Skin epidermis (tissue), 12 donors: Measurements from ENCODE around the gene DCST2.

Source experiments
- H3K27ac ChIP-seq, 21 experiments: fragments of 200-600 bp; sonication (generic) in 11 of 21; one replicate each; pipeline ENCODE4 v1.5.0; 2020; ENCODE audit warnings: mild to moderate bottlenecking in 3 of 21, inconsistent platforms in 2 of 21, moderate library complexity in 2 of 21
- H3K4me3 ChIP-seq, 7 experiments: fragments of 200-600 bp; sonication (generic) in 2 of 7; one replicate each; pipeline ENCODE4 v1.5.0; 2020; ENCODE audit warnings: inconsistent platforms in 2 of 7, mild to moderate bottlenecking in 2 of 7, moderate library complexity in 1 of 7

The DCST2 gene

DNA sequence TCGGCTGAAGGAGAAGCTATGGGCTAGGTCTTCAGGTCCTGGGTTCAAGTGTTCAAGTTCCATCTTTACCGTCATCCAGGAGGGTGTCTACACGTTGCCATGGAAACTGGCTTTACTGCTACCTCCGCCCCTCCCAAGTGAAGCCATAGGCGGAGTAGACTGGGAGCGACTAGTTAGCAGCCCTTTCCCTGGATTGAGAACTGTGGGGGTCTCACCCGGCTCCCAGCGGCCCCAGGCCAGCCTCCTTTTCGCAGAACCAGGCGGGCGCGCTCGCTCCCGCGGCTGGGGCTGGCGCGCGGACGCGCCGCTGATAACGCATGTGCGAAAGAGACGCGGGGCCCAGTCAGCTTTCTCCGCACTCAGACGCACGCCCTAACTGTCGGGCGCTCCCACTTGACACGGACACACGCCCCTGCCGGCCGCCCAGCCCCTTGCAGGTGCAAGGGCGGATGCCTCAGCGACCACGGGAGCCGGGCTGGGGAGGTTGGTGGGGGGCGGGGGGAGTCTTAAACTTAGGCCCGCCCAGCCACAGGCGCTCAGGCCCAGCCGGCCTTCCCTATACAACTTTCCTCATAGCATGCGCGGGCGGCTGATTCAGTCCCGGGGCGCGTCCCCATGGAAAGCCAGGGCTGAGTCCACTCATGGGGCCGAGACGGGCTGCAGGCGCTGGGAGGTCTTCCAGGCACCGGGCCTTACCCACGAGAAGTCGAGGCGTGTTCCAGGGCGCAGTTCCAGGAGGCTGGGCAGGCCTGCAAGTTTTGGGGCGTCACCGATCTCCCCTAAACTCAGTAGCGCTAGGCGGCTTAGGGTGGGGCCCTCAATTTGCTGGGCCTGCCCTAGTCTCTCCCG lies 37.4 kb upstream of the DCST2 start:
- peak overlapping the region; percentile 20 to 37 (median 27) for H3K4me3 ChIP-seq
- H3K27ac ChIP-seq, result peak overlapping the region in 19 of 21 experiments; percentile 24 to 83 (median 74)

DNA sequence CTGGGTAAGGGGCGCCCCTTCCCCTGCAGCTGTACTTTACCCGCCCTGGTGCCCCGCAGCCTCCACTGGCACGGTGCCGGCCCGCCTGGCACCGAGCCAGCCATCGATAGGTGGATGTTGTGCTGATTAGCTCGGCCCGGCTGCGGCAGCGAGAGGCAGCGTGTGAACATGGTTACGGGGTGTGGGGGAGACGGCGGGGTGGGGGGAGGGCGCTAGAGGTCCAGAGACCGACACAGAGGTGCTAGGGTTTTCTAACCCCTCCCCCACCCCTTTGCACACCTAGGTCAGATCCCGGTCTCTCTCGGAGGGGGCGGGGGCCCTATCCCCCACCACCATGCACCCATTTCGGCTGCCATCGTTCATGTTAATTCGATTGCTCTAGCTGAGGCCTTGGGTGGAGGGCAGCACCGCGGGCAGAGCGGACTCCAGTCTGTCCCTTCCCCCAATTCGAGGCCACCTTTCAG lies 36.6 kb upstream of the DCST2 start:
- Histone ChIP-seq H3K27ac (peak overlapping the region in 15 of 21 experiments; percentile 37 to 83 (median 75)), H3K4me3 (peak overlapping the region in 3 of 7 experiments; percentile 26 to 37 (median 27))

DNA sequence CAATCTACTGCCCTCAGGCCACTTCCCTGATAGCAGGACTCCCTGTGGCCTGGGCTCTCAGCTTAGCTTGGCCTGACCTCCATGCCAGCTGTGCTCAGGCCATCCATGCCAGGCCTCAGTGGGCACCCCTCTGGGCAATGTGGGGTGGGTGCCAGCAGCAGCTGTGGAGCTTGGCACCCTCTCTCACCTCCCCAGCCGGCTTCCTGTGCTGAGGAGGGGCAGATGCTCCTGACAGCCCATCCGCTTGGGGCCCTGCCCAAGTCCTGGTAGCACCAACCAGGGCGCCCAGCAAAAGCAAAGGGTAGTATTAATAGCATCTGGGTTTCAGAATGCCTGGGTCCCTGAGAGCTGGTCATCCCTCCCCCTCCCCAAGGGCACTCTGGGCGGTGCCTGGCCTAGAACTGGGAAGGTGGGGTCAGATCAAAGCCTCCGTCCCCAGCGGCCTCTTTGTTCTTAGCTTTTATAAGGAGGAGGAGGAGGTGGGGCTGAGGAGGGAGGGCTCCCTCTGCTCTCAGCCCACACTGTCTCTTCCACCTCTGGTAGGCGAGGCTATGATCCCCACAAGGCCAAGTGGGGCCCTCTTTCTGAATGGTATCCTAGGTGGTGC lies 36.1 kb upstream of the DCST2 start:
- Histone ChIP-seq H3K27ac (peak overlapping the region in 8 of 21 experiments; percentile 33 to 83 (median 76)), H3K4me3 (no peak overlapping the region)

DNA sequence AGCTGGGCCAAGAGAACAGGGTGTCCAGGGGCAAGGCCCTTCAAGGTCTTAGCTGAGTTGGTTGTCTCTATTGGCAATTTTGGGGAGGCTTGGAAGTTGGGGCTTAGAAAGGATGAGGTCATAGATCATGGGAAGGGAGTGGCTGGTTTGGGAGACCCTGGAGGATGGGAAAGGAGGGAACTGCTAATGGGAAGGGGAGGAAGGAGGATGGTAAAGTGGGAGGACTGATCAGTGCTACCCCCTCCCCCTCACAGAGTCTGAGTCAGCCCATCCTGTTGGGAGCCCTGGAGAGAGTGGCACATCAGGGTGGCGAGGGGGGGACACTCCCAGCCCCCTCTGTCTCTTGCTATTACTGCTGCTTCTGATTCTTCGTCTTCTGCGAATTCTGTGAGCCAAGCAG lies 35.0 kb upstream of the DCST2 start:
- Histone ChIP-seq H3K4me3 (no peak overlapping the region), H3K27ac (no peak overlapping the region)

DNA sequence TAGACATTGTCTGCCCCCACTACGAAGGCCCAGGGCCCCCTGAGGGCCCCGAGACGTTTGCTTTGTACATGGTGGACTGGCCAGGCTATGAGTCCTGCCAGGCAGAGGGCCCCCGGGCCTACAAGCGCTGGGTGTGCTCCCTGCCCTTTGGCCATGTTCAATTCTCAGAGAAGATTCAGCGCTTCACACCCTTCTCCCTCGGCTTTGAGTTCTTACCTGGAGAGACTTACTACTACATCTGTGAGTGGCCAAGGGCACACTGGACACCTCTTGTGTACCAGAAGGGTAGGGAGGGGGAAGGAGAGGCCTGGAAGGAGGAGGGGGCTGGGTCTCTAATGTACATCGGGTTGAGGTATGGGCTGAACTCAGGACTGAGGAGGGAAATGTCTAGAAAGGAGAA lies 33.2 kb upstream of the DCST2 start:
- no peak overlapping the region for H3K4me3 ChIP-seq
- no peak overlapping the region for H3K27ac ChIP-seq

DNA sequence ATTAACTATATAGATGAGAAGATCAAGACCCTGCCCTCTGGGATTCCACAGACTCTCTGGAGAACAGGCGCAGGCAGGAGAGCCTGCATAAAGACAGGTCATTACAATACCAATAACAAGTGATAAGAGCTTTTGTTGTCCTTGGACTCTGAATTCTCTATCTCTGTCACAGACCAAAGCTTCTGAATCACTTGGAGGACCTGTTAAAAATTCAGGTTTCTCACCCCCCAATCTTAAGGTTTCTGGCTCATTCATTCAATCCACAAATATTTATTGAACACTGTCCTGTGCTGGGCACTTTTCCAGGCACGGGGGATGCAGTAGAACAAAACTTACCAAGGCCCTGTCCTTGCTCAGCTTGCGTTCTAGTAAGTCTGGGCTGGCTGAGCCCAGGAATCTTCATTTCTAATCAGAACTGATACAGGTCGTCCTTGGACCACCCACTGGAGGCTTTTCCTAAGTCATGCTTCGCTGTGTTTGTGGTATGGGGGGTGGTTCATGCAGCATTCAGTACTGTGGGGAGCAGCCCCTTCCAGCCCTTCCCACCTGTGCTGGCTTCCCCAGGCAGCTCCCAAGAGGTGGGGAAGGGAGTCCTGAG lies 31.4 kb upstream of the DCST2 start:
- peak overlapping the region in 1 of 7 experiments; percentile 8 for H3K4me3 ChIP-seq
- H3K27ac ChIP-seq, result no peak overlapping the region

DNA sequence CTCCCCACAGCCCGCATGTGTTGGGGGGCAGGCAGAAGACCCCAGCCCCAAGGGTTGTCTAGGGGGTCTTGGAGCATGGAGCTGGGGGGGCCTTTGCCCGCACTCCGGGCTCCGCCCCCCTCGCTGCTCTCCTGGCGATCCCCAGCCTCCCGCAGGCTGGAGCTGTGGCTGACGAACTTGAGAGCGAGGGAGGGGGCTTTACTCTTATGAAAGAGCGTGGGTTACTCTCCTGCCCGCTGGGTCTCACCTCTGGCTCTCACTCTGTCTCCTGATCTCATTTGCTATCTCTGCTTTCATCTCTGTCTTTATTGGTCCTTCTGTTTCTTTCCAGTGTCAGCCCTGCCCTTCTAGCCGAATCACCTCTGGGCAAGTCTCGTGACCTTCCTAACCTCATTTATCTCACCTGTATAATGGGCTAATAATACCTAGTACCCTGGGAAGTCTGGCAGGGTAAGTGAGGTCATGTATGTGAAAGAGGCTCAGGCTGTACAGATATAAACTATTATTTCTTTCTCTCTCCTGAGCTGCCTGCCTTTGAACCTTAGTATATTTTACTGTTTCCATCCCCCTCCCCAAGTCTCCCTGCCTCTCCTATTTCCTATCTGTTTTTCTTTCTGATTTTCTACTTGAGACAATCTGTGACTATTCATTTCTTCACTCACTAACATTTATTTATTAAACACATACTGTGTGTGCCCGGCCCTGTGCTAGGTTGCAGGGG lies 30.7 kb upstream of the DCST2 start:
- Histone ChIP-seq H3K4me3 (peak overlapping the region; percentile 73 to 93 (median 87)), H3K27ac (peak overlapping the region in 20 of 21 experiments; percentile 55 to 94 (median 83))

DNA sequence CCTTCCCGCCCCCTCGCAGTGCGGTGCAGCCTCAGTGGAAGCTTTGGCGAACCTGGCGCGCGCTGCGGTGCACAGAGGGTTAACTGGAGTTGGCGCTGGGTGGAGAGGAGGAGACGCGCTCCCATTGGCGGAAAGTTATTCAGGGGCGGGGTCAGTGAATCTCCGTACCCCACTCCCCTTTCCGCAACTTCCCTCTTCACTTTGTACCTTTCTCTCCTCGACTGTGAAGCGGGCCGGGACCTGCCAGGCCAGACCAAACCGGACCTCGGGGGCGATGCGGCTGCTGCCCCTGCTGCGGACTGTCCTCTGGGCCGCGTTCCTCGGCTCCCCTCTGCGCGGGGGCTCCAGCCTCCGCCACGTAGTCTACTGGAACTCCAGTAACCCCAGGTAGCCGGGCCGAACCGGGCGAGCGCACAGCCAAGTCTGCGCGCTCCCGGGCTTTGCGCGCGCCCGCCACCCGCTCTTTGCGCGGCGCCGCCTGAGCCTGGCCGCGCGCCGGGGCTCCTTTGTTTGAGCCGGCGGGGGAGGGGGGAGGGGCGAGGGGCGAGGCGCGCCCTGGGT lies 30.0 kb upstream of the DCST2 start, which contains the start of gene EFNA4:
EFNA4 (plus strand) TSS at position 191 of the 561 bp plus-strand sequence; CDS start at position 275, 84 bp downstream.
- Histone ChIP-seq H3K27ac (peak within 1 kb of the TSS in 20 of 21 experiments; percentile 55 to 94 (median 83)), H3K4me3 (peak within 1 kb of the TSS; percentile 73 to 93 (median 87))

DNA sequence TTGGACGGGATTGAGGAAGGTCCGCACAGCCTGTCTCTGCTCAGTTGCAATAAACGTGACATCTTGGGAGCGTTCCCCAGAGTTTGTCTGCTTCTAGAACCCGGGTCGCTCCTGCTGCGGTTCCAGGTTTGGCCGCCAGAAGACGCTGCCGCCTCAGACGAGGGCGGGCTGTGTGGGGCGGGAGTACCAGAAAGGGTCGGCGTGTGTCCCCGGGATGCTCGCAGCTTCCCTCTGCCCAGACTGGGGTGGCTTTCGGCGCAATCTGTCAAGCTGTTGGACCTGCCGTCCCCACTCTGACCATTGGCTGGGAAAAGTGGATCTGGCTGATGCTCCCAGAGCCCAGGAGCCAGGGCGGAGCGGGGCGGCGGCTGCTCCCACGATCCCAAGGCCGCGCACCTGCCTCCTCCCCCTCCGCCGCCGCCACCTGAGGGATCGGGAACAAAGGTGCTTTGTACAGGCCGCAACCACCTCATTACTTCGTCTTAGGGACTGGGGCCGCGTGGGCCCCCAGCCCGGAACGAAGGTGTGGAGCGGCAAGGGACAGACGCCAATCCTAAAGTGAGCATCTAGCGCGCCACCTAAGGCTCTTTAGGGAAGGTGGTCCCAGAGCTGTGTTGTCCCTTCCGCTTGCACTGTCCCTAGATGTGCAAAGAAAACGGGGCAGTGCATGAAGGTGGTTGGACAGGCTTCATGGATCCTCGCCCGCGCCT lies 29.3 kb upstream of the DCST2 start:
- H3K4me3 ChIP-seq, result peak overlapping the region; percentile 73 to 93 (median 87)
- H3K27ac ChIP-seq, result peak overlapping the region in 15 of 21 experiments; percentile 16 to 94 (median 82)

DNA sequence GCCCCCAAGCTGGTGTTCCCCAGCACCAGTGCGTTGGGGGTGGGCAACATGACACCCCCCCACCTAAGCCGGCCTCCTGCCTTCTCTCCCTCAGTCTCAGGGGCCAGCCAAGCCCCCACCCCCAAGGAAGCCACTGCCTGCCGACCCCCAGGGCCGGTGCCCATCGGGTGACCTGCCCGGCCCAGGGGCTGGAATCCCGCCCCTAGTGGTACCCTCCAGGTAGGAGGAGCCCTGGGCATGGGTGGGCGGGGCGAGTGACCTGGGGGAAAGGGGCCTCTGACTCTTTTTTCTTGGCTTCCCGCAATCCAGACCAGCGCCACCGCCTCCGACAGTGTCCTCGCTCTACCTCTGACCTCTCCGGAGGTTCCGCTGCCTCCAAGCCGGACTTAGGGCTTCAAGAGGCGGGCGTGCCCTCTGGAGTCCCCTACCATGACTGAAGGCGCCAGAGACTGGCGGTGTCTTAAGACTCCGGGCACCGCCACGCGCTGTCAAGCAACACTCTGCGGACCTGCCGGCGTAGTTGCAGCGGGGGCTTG lies 28.6 kb upstream of the DCST2 start:
- H3K27ac ChIP-seq, result peak overlapping the region in 6 of 21 experiments; percentile 26 to 86 (median 34)
- no peak overlapping the region for H3K4me3 ChIP-seq

DNA sequence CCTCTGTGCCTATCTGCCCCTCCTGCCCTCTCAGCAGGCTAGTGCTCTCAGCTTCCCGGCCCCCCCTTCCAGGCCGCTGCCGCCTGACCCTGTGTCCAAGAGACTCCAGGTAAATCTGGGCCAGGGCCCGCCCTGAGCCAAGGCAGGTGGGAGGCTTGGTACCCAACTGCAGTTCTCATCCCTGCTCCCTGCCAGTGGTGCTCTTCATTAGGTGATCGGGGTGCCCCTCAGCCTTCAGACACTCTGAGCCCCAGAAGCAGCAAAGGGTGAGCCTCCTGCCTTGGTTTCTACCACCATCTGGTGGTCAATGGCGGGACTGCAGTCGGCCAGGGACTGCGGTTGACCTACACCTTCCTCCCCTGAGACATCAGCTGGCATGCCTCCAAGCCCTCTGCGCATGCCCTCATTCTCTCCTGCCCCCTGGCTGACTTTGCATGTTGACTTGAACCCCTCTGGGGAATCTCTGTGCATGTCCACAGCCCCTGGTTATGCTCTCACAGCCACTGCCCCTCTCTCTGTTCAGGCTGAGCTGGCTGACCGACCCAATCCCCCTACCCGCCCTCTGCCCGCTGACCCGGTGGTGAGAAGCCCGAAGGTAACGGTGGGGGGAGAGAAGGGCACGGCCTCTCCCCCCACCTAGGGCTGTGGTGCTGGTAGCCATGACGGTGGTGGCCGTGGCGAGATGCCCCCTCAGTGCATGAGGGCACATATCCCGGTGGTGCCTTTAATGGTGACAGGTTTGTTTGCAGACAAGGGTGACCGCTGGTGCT lies 28.0 kb upstream of the DCST2 start:
- peak overlapping the region in 2 of 21 experiments; percentile 27 to 86 for H3K27ac ChIP-seq
- no peak overlapping the region for H3K4me3 ChIP-seq

DNA sequence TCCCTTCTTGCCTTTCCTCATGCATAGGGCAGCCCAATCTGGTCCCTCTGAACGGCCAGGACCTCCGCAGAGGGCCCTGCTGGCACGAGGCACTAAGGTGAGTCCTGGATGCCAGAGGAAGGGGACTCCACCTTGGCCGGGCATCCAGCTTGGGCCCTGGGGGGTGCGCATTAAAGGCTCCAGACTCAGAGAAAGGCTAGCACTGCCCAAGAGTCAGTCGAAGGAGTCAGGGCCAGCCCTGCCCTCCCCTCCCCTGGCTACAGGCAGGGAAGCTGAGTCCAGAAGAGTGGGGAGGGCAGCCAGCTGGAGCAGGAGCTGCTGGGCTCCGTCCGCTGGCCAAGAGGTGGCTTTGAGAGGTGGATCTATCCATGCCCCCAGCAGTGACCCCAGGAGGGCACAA lies 27.2 kb upstream of the DCST2 start:
- Histone ChIP-seq H3K4me3 (no peak overlapping the region), H3K27ac (no peak overlapping the region)

DNA sequence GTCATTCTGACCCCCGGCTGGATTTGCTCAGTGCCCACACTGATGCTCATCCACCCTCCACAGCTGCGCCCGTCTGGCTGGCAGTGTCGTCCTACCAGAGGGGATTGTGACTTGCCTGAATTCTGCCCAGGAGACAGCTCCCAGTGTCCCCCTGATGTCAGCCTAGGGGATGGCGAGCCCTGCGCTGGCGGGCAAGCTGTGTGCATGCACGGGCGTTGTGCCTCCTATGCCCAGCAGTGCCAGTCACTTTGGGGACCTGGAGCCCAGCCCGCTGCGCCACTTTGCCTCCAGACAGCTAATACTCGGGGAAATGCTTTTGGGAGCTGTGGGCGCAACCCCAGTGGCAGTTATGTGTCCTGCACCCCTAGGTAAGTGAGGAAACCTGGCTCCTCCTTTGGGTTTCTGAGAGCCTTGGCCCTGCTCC lies 24.2 kb upstream of the DCST2 start:
- no peak overlapping the region for H3K4me3 ChIP-seq
- no peak overlapping the region for H3K27ac ChIP-seq

DNA sequence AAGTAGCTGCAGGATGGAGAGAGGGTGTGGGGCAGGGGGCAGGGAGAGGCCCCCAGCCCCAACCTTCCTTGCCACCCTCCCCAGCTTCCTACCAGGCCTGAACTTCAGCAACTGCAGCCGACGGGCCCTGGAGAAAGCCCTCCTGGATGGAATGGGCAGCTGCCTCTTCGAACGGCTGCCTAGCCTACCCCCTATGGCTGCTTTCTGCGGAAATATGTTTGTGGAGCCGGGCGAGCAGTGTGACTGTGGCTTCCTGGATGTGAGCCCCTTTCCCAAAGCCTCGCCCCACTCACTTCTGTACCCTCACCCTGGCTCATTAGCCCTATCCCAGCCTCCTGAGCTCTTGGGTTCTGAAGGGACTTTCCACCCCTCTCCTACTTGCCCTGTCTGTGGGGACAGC lies 23.5 kb upstream of the DCST2 start:
- Histone ChIP-seq H3K27ac (no peak overlapping the region), H3K4me3 (no peak overlapping the region)

DNA sequence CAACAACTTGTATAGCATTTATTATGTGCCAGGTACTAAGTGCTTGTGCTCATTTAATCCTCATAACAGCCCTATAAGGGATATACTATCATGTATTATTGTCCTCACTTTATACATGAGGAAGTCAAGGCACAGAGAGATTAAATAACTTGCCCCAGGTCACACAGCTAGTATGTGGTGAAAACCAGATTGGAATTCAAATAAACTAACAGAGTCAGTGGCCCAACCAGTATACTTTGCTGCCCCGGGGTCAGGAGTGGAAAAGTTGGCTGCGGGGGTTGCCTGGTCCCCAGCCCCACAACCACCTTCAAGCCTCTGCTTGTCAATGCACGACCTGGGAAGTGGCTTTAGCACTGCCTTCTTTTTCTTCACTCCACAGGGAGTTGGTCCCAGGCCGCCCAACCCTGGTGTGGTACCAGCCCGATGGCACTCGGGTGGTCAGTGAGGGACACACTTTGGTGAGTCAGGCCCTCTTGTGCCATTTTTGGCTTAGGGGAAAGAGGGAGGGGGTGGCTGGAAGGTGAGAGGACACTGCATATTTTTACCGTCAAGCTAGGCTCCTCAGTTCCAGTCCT lies 20.0 kb upstream of the DCST2 start:
- peak overlapping the region in 9 of 21 experiments; percentile 3 to 92 (median 87) for H3K27ac ChIP-seq
- no peak overlapping the region for H3K4me3 ChIP-seq

DNA sequence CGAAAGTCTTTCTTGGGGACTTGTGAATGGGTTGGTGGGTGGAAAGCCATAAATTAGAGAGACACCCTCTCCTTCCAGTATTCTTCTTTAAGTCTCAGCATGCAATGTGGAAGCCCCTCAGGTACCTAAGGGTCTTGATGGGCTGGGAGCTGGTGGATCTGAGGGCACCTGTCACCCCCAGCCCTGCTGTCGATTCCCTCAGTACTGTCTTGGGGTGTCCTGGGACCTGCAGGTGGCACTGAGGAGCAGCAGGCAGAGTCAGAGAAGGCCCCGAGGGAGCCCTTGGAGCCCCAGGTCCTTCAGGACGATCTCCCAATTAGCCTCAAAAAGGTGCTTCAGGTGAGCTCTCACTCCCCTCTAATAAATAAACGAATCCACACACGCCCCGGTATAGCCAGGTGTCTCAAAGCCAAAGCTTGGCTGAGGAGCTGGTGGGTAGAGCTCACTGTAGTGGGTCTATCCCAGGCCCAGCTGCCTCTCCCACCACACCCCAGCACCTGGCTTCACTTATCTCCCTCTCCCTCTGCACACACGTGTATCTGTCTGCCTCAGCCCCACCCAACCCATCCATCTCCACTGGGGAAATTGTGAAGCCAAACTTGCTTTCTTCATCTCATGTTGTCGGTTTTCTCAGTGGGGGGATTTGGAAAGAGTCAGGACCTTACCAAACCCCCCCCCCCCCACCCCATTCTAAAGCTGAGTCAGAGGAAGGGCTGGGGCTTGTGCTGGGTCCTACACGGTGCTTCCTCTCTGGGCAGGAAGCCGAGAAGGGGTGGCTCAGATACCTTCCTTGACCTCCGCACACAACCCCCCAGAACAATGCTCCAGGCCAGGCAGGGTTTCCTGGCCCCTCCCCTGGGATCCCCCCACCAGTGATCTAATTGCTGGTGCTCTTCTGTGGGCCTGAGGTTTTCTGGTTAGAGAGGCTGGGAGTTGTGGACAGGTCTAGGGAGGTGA lies 19.1 kb upstream of the DCST2 start:
- H3K4me3 ChIP-seq, result peak overlapping the region; percentile 63 to 78 (median 70)
- H3K27ac ChIP-seq, result peak overlapping the region in 20 of 21 experiments; percentile 2 to 97 (median 90)
